WTC11 (cell line): ENCODE measurements around the gene ARSB.

ENCODE experiments used
- ATF3 ChIP-seq: sonication (generic); formaldehyde crosslinking; conservative IDR thresholded peaks from 2 replicates; pipeline ENCODE4 v1.8.1; 2022; ENCODE audit warnings: mild to moderate bottlenecking, missing genetic modification reagents
- CBFB ChIP-seq: sonication (generic); formaldehyde crosslinking; IDR thresholded peaks from 2 replicates; pipeline ENCODE4 v1.8.1; 2022; ENCODE audit warnings: mild to moderate bottlenecking, low read depth, missing genetic modification reagents
- CREM ChIP-seq: sonication (generic); formaldehyde crosslinking; IDR thresholded peaks from 2 replicates; pipeline ENCODE4 v1.8.1; 2022; ENCODE audit warnings: mild to moderate bottlenecking, missing genetic modification reagents, moderate library complexity
- CTCF ChIP-seq: fragments of 200-600 bp; IDR thresholded peaks from 2 replicates; pipeline ENCODE4 v1.8.0; 2022; ENCODE audit warnings: antibody characterized with exemption
- E2F5 ChIP-seq: sonication (generic); formaldehyde crosslinking; IDR thresholded peaks from 2 replicates; pipeline ENCODE4 v1.8.1; 2022; ENCODE audit warnings: mild to moderate bottlenecking, moderate library complexity, missing genetic modification reagents
- ESRRA ChIP-seq: sonication (generic); formaldehyde crosslinking; IDR thresholded peaks from 2 replicates; pipeline ENCODE4 v1.8.1; 2022; ENCODE audit warnings: mild to moderate bottlenecking, missing genetic modification reagents, borderline replicate concordance
- IRF1 ChIP-seq: sonication (generic); formaldehyde crosslinking; IDR thresholded peaks from 2 replicates; pipeline ENCODE4 v1.8.0; 2023; ENCODE audit warnings: missing genetic modification reagents
- JUN ChIP-seq: sonication (generic); formaldehyde crosslinking; IDR thresholded peaks from 2 replicates; pipeline ENCODE4 v1.8.0; 2023; ENCODE audit warnings: mild to moderate bottlenecking, missing genetic modification reagents
- MLX ChIP-seq: sonication (generic); formaldehyde crosslinking; IDR thresholded peaks from 2 replicates; pipeline ENCODE4 v1.8.1; 2023; ENCODE audit warnings: mild to moderate bottlenecking, missing genetic modification reagents, moderate library complexity
- NFYB ChIP-seq: sonication (generic); formaldehyde crosslinking; conservative IDR thresholded peaks from 2 replicates; pipeline ENCODE4 v1.8.0; 2022; ENCODE audit warnings: low read depth, missing genetic modification reagents
- NR2C2 ChIP-seq: sonication (generic); formaldehyde crosslinking; IDR thresholded peaks from 2 replicates; pipeline ENCODE4 v1.8.0; 2022; ENCODE audit warnings: mild to moderate bottlenecking, missing genetic modification reagents
- ZBTB21 ChIP-seq: sonication (generic); formaldehyde crosslinking; IDR thresholded peaks from 2 replicates; pipeline ENCODE4 v1.8.1; 2023; ENCODE audit warnings: mild to moderate bottlenecking, missing genetic modification reagents, borderline replicate concordance
- TF ChIP-seq, protein P1 (sequence below): sonication (generic); formaldehyde crosslinking; IDR thresholded peaks from 2 replicates; pipeline ENCODE4 v1.8.1; 2023; ENCODE audit warnings: mild to moderate bottlenecking, missing genetic modification reagents, moderate library complexity
- TF ChIP-seq, protein P2 (sequence below): sonication (generic); formaldehyde crosslinking; IDR thresholded peaks from 2 replicates; pipeline ENCODE4 v1.8.1; 2022; ENCODE audit warnings: low read depth, missing genetic modification reagents, borderline replicate concordance

DNA sequence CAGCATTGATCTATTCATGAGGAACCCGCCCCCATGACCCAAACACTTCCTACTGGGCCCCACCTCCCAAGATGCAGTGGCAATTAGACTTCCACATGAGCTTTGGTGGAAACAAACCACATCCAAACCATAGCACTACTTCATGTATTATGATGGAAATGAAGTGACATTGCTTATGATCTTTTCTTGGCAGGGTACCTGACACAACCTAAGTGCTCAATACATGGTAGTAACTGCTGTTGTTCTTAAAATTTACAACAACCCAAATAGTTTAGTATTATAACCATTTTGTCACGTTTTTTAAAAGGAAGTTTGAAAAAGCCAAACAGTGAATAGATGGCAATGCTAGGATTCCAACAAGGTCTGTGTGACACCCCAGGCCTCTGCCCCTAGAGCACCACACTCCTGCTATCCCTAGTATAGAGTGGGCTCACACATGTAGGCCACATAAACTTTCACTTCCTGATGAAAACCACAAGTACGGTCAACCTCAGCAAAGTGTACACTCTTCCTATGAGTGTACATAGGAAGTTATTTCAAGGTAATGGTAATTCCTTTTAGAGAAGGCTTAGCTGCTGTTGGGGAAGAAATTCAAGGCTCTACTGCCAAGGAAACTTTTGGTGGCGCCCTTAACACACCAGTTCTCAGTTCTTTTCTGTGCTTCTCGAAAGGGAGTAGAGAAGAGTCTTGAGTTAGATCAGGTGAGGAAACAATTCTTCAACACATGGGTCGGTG lies 97.6 kb downstream of the ARSB start:
- TF ChIP-seq, protein P1, sequence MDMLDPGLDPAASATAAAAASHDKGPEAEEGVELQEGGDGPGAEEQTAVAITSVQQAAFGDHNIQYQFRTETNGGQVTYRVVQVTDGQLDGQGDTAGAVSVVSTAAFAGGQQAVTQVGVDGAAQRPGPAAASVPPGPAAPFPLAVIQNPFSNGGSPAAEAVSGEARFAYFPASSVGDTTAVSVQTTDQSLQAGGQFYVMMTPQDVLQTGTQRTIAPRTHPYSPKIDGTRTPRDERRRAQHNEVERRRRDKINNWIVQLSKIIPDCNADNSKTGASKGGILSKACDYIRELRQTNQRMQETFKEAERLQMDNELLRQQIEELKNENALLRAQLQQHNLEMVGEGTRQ (CRISPR knock-in tag) = no peak
- no peak for TF ChIP-seq NFYB
- TF ChIP-seq ESRRA (CRISPR knock-in tag) = no peak
- TF ChIP-seq, protein P2, sequence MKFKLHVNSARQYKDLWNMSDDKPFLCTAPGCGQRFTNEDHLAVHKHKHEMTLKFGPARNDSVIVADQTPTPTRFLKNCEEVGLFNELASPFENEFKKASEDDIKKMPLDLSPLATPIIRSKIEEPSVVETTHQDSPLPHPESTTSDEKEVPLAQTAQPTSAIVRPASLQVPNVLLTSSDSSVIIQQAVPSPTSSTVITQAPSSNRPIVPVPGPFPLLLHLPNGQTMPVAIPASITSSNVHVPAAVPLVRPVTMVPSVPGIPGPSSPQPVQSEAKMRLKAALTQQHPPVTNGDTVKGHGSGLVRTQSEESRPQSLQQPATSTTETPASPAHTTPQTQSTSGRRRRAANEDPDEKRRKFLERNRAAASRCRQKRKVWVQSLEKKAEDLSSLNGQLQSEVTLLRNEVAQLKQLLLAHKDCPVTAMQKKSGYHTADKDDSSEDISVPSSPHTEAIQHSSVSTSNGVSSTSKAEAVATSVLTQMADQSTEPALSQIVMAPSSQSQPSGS = no peak
- no peak for TF ChIP-seq CTCF
- no peak for TF ChIP-seq E2F5 (CRISPR knock-in tag)
- TF ChIP-seq CREM = no peak
- TF ChIP-seq ZBTB21 = no peak
- no peak for TF ChIP-seq JUN
- no peak for TF ChIP-seq CBFB
- no peak for TF ChIP-seq NR2C2 (CRISPR knock-in tag)
- no peak for TF ChIP-seq ATF3 (CRISPR knock-in tag)
- no peak for TF ChIP-seq MLX (CRISPR knock-in tag)
- no peak for TF ChIP-seq IRF1 (CRISPR knock-in tag)
